ENCODE data around the gene CNKSR1. TPM values are rescaled to one million over a fixed set of nuclear protein-coding genes. Genes with fewer than 3 reads are reported as not detected.
"Not testable (repeated sequence)": the region's sequence is repeated elsewhere in the genome, so short reads cannot be mapped to it uniquely, and the experiment has no call there.

The CNKSR1 gene
- polyA plus RNA-seq, 1 donor, result 2.5 TPM

DNA sequence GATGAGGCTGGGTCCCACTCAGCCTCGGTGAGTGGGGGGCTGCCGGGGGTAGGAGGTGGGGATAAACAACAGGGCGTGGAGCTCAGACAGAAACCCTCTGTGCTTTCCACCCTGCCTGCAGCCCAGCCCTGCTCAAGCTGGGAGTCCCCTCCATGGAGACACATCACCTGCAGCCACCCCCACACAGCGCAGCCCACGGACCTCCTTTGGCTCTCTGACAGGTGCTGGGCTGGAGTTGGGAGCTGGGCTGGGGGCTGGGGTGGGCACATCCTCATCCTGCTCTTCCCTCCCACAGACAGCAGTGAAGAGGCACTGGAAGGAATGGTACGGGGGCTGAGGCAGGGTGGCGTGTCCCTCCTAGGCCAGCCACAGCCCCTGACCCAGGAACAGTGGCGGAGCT is 11.2 kb downstream of the CNKSR1 start:
- no peak for DNase-seq

DNA sequence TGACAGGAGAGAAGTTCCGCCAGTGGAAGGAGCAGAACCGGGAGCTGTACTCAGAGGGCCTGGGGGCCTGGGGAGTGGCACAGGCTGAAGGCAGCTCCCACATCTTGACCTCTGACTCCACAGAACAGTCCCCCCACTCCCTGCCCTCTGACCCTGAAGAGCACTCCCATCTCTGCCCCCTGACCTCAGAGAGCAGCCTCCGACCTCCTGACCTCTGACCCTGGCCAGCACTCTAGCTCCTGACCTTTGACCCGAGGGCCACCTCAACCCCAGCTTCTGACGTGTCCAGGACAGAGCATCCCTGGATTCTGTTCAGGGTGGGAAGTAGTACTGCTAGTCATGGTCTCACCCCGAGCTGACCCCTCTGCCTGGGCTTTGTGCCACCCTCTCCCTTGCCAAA is 12.0 kb downstream of the CNKSR1 start:
- DNase-seq, result no peak

DNA sequence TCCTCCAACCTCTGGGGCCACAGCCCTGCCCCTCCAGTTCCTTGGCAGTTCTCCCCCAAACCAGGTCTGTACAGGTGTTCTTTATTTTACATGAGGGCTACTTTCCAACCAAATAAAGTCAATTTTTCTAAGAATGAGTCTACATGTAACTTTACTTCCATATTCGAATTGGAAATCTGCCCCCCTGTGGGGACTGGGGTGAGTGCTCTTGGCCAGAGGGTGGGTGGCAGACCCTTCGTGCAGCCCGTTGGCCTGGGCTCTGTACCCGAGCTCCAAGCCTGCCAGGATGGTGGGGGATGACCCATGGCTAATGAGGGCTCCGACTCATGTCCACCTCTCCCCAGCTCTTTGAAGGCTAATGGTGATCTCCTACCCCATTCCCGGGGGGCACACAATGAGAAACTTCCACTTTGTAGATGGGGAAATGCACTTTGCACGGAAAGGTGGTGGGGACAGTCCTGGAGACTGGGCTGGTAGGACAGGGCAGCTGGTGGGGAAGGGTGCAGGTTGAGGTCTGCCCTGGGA is 12.5 kb downstream of the CNKSR1 start:
- no peak for DNase-seq

DNA sequence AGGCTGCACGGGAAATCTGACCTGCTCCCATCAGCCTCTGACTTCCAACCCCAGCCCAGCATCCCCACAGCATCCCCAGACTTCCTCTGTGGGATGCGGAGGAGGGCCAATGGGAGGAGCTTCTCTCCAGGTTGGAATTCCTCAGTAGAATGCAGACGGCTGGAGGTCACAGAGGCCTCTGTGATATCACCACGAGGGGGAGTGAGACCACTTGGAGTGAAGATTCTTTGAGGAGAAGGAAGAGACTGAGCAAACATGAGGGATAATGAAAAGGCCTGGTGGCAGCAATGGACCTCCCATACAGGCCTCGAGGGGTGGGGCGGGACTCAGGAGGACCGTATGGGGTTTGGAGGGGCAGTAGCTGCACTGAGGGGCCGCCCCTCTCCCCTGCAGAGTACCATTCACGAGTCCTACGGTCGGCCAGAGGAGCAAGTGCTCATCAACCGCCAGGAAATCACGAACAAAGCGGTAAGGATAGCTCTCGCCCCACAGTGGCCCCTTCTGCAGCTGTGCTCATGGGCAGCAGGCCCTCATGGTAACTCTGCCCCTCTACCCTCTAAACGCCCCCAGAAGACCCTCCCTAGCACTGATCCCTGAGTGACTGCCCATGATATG is 13.2 kb downstream of the CNKSR1 start, which contains the start of gene CATSPER4:
CATSPER4 (plus strand) TSS at position 230 of the 615 bp plus-strand sequence; CDS start at position 256, 26 bp downstream.
- no peak for DNase-seq

DNA sequence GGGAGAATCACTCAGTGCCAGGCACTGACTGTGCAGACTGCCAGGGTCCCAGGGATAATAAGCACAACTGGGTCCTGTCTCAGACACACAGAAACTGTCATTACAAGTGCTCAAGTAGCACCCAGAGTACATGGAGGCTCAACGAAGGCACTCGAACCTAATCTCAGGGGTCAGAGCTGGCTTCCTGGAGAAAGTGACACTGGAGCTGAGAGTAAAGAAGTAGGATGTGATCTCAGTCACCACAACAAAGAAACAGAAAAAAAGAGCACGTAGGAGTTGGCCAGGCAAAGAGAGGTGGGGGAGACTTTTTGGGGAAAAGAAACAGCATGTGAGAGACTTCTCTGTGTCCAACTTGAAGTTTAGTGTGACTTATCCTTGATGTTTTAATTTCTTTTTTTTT is 14.4 kb downstream of the CNKSR1 start:
- no peak for DNase-seq

DNA sequence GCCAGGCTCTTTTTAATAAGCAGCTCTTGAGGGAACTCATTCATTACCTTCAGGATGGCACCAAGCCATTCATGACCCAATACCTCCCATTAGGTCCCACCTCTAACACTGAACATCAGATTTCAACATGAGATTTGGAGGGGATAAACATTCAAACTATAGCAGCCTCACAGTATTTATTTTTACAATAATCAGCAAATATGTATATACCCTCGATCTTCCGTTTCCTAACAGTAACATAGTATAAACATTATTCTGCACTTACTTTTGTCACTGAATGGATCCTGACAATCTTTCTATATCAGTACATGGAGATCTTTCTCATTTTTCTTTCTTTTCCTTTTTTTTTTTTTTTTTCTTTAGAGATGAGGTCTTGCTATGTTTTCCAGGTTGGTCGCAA is 18.5 kb downstream of the CNKSR1 start:
- DNase-seq, result no peak

DNA sequence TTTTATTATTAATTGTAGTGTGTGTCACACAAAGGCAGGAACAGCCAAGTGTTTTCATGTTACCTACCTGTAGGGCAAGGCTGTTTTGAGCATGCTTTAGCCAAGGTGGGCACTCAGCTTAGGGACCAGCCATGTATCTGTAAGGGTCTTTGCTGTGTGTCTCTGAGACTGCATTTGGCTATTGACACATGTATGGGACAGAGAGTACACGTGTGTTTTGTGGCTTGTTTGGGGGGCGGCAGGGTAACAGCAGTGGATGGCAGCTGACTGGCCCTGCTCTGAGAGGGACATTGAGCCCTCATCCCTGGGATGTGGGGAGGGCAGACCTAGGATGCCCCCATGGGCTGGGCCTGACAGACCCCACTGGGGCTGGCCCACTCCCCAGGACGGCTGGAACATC is 20.0 kb downstream of the CNKSR1 start:
- no peak for DNase-seq

DNA sequence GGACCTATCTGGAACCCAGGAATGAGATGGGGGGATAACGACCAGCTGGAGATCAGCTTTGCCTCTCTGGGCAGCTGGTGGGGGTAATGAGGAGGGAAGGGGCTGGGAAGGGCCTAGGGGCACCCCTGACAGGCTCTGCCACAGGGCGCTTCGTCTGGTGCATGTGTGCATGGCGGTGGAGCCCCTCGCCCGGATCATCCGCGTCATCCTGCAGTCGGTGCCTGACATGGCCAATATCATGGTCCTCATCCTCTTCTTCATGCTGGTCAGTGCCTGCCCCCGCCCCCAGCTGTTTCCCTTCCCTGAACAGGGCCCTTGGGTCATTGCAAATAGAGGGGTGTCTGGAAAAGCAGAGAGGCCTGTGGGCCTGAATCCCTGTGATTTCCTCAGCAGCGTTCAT is 20.5 kb downstream of the CNKSR1 start:
- no peak for DNase-seq

DNA sequence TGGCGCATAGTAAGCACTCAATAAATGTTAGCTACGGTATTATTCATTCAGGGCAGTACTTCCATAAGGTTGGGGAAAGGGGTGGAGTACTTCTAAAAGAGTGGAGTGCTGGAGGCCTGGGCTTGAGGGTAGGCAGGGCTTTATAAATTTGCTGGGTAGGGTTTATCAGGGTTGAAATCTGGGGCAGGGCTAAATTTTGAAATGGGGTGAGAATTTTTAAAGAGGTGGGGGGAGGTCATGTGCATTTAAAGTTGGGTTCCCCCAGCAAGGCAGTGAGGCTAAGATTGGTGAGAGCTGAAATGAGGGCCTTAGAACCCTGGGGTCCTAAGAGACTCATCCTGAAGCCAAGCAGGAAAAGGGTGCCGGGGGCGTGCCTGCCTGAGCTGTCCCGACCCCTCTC is 23.1 kb downstream of the CNKSR1 start:
- no peak for DNase-seq

DNA sequence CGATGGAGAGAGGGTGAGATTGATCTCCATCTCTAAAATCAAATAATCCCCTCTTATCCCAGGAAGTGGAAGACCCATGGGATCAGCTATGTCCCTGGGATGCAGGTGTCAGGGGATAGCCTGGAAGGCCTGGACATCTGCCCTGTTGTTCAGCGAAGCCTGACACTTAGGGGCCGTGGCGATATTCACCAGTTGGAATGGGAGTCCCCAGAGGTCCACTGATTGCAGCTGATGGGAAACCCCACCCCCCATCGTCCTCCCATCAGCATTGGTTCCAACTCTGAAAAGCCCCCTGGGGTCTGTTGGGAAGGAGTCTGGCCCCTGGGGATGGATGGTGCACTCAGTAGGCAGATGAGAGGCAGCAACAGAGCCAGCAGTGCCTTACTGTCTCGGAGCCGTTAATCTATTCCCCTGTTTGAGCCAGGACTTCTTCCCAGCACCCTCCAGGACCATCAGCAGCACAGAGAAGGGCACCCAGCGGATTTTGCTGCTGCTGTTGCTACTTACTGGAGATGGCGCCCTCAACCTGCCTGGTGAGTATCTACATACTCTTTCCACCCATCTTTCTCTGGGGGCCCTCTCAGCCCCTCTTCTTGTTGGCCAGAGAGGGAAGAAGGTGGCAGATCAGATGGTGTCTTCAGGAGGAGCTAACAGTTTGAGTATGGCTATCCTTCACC is 26.5 kb downstream of the CNKSR1 start:
- DNase-seq, result no peak

DNA sequence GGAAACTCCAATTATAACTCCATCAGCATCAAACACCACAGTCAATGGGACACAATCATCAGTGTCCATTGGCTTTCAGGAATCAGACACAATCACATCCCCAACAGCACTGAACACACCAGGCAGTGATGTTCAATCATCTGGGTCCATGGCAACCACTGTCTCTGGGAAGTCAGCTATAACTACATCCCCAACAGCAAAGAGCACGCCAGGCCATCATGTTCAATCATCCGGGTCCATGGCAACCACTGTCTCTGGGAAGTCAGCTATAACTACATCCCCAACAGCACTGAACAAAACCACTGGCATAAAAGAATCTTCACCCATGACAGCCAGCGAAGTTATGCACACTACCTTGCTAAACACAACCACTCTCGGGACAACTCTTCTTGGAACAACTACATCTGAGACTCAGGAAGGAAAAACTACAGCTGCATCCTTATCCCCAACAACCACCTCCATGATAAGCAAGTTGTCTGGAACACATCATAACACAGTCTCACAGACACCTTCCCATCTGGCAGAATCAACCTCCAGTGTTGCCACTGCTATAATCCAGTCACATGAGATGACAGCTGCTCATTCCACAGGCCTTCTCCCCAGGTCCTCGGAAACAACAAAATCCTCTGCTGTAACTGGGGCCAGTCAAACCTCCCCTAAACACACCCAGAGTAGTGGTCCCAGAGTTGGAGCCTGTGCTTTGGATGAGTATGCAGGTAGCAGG is 33.0 kb downstream of the CNKSR1 start:
- DNase-seq, result no peak

DNA sequence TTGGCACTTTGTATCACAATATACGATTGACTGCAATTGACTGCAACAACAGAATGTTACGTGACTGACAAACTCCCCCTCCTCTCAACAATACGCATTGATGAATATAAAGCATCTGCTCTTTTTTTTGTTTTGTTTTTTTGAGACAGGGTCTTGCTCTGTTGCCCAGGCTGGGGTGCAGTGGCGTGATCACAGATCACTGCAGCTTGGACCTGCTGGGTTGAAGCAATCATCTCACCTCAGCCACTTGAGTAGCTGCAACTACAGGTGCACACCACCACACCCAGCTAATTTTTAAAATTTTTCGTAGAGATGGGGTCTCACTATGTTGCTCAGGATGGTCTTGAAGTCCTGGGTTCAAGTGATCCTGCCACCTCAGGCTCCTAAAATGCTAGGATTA is 35.4 kb downstream of the CNKSR1 start:
- no peak for DNase-seq

DNA sequence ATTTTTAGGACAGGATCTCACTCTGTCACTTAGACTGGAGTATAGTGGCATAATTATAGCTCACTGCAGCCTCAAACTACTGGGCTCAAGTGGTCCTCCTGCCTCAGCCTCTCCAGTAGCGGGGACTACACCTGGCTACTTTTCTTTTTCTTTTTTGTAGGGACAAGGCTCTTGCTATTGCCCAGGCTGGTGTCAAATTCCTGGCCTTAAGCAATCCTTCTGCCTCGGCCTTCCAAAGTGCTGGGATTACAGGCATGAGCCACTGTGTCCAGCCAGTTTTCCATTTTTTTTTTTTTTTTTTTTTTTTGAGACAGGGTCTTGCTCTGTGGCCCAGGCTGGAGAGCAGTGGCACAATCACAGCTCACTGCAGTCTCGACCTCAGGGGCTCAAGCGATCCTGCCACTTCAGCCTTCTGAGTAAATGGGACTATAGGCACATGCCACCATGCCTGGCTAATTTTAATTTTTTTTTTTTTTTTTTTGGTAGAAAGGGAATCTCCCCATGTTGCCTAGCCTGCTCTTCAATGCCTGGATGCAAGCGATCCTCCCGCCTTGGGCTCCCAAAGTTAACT is 36.1 kb downstream of the CNKSR1 start:
- DNase-seq, result no peak

DNA sequence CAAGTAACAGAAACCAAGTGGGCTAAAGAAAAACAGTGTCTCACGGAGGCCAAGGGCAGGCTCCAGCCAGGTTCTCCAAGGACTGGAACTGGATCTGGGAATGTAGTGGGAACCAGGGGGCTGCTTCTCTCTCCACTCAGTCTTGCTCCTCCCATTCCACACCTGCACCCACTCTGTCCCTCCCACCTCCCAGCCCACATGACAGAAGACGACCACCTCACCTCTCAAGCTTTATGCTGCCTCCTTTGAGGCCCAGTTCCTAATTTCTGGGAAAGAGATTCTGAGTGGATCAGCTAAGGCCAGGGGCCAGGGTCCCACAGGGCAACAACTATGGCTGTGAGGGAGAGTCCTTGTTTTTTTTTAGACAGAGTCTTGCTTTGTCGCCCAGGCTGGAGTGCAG is 38.0 kb downstream of the CNKSR1 start:
- no peak for DNase-seq

DNA sequence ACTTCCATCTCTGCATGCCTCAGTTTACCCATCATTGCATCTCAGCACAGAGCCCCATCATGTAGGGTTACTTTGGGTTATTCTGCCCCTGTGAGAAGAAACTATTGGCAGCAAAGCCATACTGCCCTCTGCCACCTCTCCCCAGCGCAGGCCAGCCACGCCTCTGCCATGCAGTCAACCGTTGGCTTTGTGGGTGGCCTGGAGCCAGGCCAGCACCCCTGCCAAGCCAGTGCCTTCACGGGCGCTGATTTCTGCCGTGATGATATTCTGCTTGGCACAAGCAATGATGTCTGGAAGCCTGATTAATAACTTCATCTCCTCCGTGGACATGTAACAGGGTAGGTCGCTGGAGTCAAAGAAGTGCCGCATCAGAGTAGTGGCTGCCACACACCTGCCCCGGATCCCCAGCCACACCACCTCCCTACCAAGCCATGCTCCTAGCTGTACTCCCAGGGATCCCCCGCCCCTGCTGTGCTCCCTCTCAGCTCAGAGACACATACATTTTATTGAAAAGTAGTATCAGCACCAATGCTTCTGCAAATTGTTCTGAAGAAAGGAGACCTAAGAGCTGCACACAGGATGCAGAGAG is 41.7 kb downstream of the CNKSR1 start:
- DNase-seq, result no peak

DNA sequence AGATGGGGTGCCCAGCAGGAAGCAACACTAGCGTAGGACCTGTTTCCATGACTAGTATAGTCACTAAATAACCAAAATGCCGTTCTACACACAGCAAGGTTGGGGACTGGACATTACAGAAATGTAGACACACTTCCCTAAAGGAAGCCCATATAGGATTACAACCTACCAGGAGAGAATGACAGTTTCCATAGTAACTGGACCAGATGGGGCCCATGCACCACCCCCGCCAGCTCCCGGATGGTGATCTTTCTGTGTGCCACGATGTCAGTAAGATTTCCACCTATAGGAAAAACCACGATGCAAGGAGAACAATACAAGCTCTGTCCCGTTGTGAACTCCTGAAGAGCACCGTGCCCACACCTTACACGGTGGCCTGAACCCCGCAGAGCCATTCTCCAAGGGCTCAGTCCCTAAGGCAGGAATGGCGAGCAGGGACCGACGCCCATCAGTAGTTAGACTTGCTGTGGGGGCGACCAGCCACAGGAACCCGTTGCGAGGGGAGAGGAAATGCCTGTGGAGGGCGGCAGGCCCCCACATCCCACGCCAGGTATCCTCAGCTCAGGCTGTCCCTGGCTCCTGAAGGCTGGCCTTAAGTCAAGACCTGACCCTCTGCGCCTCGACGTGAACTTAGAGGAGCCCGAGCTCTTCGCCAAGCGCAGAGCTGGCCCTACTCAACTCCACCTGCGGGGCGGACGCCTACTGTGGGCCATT is 43.1 kb downstream of the CNKSR1 start:
- DNase-seq, result no peak

DNA sequence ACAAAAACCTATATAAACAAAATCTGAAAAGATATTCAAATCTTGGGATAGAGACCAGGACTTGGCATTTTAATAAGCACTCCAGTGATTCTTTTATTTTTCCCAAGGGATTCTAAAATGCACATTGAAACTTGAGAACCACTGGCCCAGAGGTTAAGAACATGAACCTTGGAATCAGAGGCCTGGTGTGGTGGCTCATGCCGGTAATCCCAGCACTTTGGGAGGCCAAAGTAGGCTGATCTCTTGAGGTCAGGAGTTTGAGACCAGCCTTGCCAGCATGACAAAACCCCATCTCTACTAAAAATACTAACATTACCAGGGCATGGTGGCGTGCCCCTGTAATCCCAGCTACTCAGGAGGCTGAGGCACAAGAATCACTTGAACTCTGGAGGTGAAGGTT is 43.8 kb downstream of the CNKSR1 start:
- no peak for DNase-seq

DNA sequence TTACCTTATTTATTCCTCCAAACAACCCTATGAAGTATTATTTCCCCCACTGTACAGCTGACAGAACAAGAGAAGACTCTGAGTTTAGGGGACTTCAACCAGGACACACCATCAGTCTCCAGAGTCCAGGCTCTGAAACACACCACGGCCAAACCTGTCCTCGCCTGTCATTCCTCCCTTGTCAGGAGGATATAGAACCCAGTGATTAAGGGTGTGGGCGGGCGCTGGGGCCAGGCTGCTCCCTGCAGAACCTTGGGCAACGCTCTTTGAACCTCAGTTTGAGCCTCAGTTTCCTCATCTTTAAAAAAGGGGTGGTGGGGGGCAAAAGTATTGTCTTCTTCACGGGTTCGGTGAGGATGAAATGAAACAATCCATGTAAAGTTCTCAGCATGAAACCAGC is 47.3 kb downstream of the CNKSR1 start:
- DNase-seq, result no peak

DNA sequence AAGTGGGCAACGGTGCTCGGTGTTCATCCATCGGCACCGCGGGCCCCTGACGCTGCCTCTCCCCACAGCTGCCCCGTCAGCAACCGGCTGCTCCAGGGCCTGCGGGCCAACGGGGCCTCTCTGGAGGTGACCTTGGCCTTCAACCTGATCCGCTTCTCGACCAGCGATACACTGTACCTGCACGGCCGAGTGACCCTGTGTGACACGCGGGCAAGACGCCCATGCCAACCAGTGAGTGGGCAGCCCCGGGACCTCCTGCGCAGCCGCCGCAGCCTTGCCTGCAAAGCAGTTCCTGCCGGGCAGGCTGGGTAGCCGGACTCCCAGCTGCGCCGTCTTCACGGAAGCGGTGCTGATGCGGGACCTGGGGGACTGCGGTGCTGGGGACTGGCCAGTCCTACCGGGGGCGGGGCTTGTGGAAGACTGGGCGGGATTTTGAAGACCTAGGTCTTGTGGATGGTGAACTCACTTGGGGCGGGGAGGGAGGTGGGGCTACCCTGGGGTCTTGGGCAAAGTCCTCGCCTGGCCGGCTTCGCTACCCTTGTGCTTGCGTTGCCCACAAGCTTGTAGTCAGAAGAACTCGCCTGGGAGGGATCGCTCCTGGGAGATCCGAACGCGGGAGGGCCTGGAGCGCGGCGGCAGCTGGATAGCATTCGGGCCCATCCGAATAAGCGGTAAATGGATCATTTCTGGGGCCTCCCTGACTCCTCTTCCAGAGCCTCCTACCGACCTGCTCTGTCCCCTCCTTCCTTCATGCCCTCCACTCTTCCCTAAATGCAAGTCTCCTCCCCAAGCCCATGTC is 47.9 kb downstream of the CNKSR1 start:
- peak; percentile 26 for DNase-seq

DNA sequence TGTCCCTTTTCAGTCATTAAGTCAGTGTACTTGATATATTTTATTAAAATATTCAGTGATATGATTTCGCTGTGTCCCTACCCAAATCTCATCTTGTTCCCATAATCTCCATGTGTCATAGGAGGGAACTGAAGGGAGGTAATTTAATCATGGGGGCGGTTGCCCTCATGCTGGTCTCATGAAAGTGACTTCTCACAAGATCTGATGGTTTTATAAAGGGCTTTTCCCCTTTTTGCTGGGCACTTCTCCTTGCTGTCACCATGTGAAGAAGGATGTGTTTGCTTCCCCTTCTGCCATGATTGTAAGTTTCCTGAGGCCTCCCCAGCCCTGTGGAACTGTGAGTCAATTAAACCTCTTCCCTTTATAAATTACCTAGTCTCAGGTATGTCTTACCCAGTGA is 53.4 kb downstream of the CNKSR1 start:
- DNase-seq, result not testable (repeated sequence)

DNA sequence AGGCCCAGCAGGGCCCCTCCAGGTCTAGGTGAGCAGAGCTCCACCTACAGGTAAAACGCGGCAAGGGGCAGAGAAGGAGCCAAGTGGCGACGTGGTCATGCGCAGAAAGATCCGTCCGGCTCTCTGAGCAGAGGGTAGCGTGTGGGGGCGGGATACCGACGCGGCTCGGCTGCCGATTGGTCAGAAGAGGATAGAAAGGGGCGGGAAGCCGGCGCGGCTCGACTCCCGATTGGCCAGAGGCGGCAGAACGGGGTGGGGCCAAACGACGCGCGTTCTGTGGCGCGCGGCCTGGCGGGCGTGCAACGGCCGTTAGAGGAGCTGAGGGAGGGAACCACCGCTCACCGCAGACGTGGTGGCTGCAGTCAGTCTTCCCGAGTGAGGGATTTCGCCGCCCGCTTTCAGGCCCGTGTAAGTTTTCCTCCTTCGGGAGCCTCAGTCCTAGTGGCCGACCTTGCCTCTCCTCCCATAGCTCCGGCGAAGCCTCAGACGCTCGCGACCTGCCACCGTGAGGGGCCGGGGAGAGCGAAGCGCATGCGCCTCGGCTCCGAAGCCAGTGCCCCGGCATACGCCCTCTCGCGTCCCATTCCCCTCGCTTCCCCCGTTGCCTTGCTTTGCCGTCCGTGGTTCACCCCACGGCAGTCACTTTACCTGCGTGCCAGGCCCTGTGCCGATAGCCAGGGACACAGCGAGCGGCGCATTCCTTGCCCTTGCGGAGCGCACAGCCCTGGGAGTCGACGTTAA is 56.8 kb downstream of the CNKSR1 start, which contains the start of gene CEP85:
CEP85 (plus strand) TSS at position 298 of the 741 bp plus-strand sequence. CDS start 5,584 bp downstream, outside the sequence.
- peak; percentile 95 for DNase-seq
